Kidney (tissue), 14 donors: ENCODE measurements around the gene CIART. TPM values are rescaled to one million over a fixed set of nuclear protein-coding genes. Genes with fewer than 3 reads are reported as not detected.

Experiments used
- DNase-seq, 5 donors: peaks; one replicate each; pipeline ENCODE4 v3.0.0-alpha.2; 2013 to 2020
- FAIRE-seq: peaks from 2 replicates; lab custom pipeline; 2012; peaks lifted over from hg19 to GRCh38; lab: Jason Lieb, UNC
- H3K27ac ChIP-seq, 2 donors: one replicate each; pipeline ENCODE4 v1.7.0; 2013; ENCODE audit warnings: low read depth in 2 of 2, low read length in 2 of 2, inconsistent platforms in 1 of 2
- H3K27me3 ChIP-seq: one replicate; pipeline ENCODE4 v1.7.1; 2013; ENCODE audit warnings: low read length, inconsistent platforms; ENCODE audit not compliant: control insufficient read depth, insufficient read depth
- H3K36me3 ChIP-seq, 3 donors: one replicate each; pipeline versions ENCODE4 v1.7.0 to v1.7.1; 2013; ENCODE audit warnings: low read length in 3 of 3, control low read depth in 1 of 3, inconsistent platforms in 1 of 3; ENCODE audit not compliant: insufficient read depth in 3 of 3, control insufficient read depth in 2 of 3
- H3K4me1 ChIP-seq, 3 donors: one replicate each; pipeline versions ENCODE4 v1.7.0 to v1.7.1; 2013; ENCODE audit warnings: low read length in 3 of 3, inconsistent platforms in 1 of 3, low read depth in 1 of 3; ENCODE audit not compliant: control insufficient read depth in 2 of 3, insufficient read depth in 2 of 3
- H3K4me3 ChIP-seq, 3 donors: one replicate each; pipeline versions ENCODE4 v1.7.0 to v1.8.1; 2013; ENCODE audit warnings: low read length in 3 of 3, control low read depth in 1 of 3, inconsistent platforms in 1 of 3
- H3K9ac ChIP-seq, 3 donors: one replicate each; pipeline versions ENCODE4 v1.7.0 to v1.7.1; 2013; ENCODE audit warnings: low read length in 3 of 3, control low read depth in 1 of 3, inconsistent platforms in 1 of 3
- H3K9me3 ChIP-seq, 3 donors: one replicate each; pipeline versions ENCODE4 v1.7.0 to v1.7.1; 2013; ENCODE audit warnings: low read length in 3 of 3, control low read depth in 1 of 3, inconsistent platforms in 1 of 3; ENCODE audit not compliant: control insufficient read depth in 2 of 3, insufficient read depth in 1 of 3
- CTCF ChIP-seq: IDR thresholded peaks from 3 replicates; pipeline ENCODE4 v1.5.1; 2012; ENCODE audit warnings: mild to moderate bottlenecking, moderate library complexity, borderline replicate concordance; ENCODE audit not compliant: insufficient read depth; ENCODE audit errors: extremely low read depth
- intact Hi-C: fragments of 100-400 bp; cut with DNase I; formaldehyde crosslinking; loops from one replicate; pipeline ENCODE4 v1.11.1; 2022
- polyA plus RNA-seq: library from polyadenylated mRNA; stranded (reverse); fragments of 350-450 nt; fragmentation: Illumina TruSeq; extraction: RNeasy Lipid Tissue Mini Kit (QIAGEN cat#74804); gene quantifications from one replicate; pipeline ENCODE4 v1.2.3, GENCODE V29; 2014; ENCODE audit warnings: low read depth, low replicate concordance; ENCODE audit not compliant: insufficient read depth
- total RNA-seq: library from RNA; stranded (reverse); fragmentation: NEBNext Ultra II Directional; extraction: Animal tissue kit (Norgen Biotek cat#: 25700); gene quantifications from one replicate; pipeline ENCODE4 v1.2.1, GENCODE V29; 2021
- donor health status: control.
- donor health status: control.
- donor health status: control.
- donor health status: control.
- donor health status: control.
- donor health status: DM: yes; HTN: yes; CAD: no.
- donor health status: Normal renal cell carcinoma (clear cell type).

CIART gene
- total and polyA plus RNA-seq, 2 donors from 2014 or later: 8.8 to 9.1 TPM

- DNase-seq: peak; percentile 81 to 94 (median 89)
- Histone ChIP-seq H3K9ac (peak overlapping the region in 1 of 3 donors; percentile 36), H3K36me3 (peaks cover 0 to 4% (median 1%) of the 10 kb centered on the region in 3 donors), H3K27ac (peak overlapping the region; percentile 5 to 19), H3K9me3 (no peaks in the 10 kb centered on the region), H3K4me1 (peaks cover 2 to 14% (median 14%) of the 10 kb centered on the region in 3 donors), H3K4me3 (peak overlapping the region in 2 of 3 donors; percentile 23 to 27), H3K27me3 (no peaks in the 10 kb centered on the region)
- no peak for TF ChIP-seq CTCF
- intact Hi-C loops: no loop called here
- no peak for FAIRE-seq
Observed at GRCh38 chr1:150259758-150260669, 22.3 kb upstream of the CIART start.

- TF ChIP-seq CTCF: no peak
- no peak for FAIRE-seq
- Histone ChIP-seq H3K4me1 (peaks cover 1 to 11% (median 11%) of the 10 kb centered on the region in 3 donors), H3K36me3 (peaks cover 0 to 15% (median 14%) of the 10 kb centered on the region in 3 donors), H3K27ac (no peak overlapping the region), H3K4me3 (no peak overlapping the region), H3K9ac (no peak overlapping the region), H3K27me3 (no peaks in the 10 kb centered on the region), H3K9me3 (no peaks in the 10 kb centered on the region)
- intact Hi-C loops: no loop called here
- no peak for DNase-seq
Observed at GRCh38 chr1:150261367-150261766, 21.0 kb upstream of the CIART start.

DNA sequence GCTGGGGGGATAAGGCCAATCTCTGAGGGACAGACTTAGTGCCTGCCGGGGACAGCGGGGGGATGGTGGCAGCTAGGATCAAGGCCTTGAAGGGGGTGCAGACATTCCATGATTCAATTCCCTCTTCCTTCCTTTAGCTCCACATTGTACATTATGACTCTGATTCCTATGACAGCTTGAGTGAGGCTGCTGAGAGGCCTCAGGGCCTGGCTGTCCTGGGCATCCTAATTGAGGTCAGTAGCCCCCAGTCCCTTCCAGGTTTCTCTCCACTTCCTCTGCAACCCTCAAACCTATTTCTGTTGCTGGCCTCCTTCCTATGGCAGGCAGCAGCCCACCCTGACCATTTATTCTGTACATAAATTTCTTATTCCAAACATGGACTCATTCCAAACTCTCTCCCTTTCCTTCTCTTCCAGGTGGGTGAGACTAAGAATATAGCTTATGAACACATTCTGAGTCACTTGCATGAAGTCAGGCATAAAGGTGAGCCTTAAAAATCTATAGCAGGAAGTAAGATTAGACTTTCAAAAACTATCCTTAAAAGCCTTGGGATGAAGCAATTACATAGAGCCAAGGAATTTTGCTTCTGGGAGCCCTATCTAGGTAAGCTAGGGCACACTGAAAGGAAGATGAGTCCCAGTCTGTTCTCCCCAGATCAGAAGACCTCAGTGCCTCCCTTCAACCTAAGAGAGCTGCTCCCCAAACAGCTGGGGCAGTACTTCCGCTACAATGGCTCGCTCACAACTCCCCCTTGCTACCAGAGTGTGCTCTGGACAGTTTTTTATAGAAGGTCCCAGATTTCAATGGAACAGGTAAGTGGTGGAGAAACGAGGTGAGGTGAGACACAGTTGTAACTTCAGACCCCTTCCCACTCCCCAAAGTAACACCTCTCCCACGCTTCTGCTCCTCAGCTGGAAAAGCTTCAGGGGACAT is 19.7 kb upstream of the CIART start:
- FAIRE-seq: no peak
- peaks cover 0 to 25% (median 16%) of the 10 kb centered on the region in 3 donors for H3K36me3 ChIP-seq
- no peak overlapping the region for H3K27ac ChIP-seq
- H3K4me1 ChIP-seq: peaks cover 5 to 16% (median 12%) of the 10 kb centered on the region in 3 donors
- no peak for TF ChIP-seq CTCF
- no peaks in the 10 kb centered on the region for H3K27me3 ChIP-seq
- no peak overlapping the region for H3K4me3 ChIP-seq
- no peak for DNase-seq
- H3K9ac ChIP-seq: no peak overlapping the region
- no peaks in the 10 kb centered on the region for H3K9me3 ChIP-seq
- intact Hi-C loops: no loop called here
